SK-N-SH treated with all-trans-retinoic acid at 6 μM for 48 hours (cell line): ENCODE data around the gene FAM83C.

Experiments used
- ATAC-seq: fragments of 200-7000 bp; cut with Tn5 transposase; 3 replicates; pipeline ENCODE4 v1.9.1; 2020; ENCODE audit warnings: mild to moderate bottlenecking, moderate library complexity
- ARNTL ChIP-seq: fragments of 450-650 bp; formaldehyde crosslinking; IDR thresholded peaks from 2 replicates; pipeline ENCODE4 v1.5.0; 2020; ENCODE audit warnings: low read depth, mild to moderate bottlenecking, moderate library complexity, borderline replicate concordance
- CSDC2 ChIP-seq: fragments of 250-450 bp; sonication (Bioruptor Pico); IDR thresholded peaks from 2 replicates; pipeline ENCODE4 v1.5.0; 2020; ENCODE audit warnings: mild to moderate bottlenecking, moderate library complexity
- ESRRG ChIP-seq: fragments of 250-450 bp; sonication (Bioruptor Pico); IDR thresholded peaks from 2 replicates; pipeline ENCODE4 v1.6.1; 2021; ENCODE audit warnings: mild to moderate bottlenecking
- GLIS3 ChIP-seq: fragments of 250-450 bp; sonication (Bioruptor Pico); IDR thresholded peaks from 2 replicates; pipeline ENCODE4 v1.5.0; 2020; ENCODE audit warnings: mild to moderate bottlenecking, moderate library complexity
- ISL1 ChIP-seq: fragments of 250-450 bp; sonication (Bioruptor Pico); IDR thresholded peaks from 2 replicates; pipeline ENCODE4 v2.1.2; 2022; ENCODE audit warnings: mild to moderate bottlenecking, moderate library complexity
- OSR1 ChIP-seq: fragments of 250-450 bp; sonication (Bioruptor Pico); IDR thresholded peaks from 2 replicates; pipeline ENCODE4 v1.8.0; 2022; ENCODE audit warnings: moderate library complexity, mild to moderate bottlenecking, inconsistent platforms
- PPARA ChIP-seq: fragments of 250-450 bp; sonication (Bioruptor Pico); IDR thresholded peaks from 2 replicates; pipeline ENCODE4 v1.5.0; 2020; ENCODE audit warnings: mild to moderate bottlenecking, borderline replicate concordance
- RARB ChIP-seq: fragments of 250-450 bp; sonication (Bioruptor Pico); IDR thresholded peaks from 2 replicates; pipeline ENCODE4 v1.8.0; 2021; ENCODE audit warnings: mild to moderate bottlenecking, moderate library complexity
- SNAI2 ChIP-seq: fragments of 250-450 bp; sonication (Bioruptor Pico); IDR thresholded peaks from 2 replicates; pipeline ENCODE4 v1.5.0; 2020; ENCODE audit warnings: mild to moderate bottlenecking, moderate library complexity
- TCF4 ChIP-seq: fragments of 250-450 bp; sonication (Bioruptor Pico); IDR thresholded peaks from 2 replicates; pipeline ENCODE4 v1.8.0; 2021; ENCODE audit warnings: mild to moderate bottlenecking, moderate library complexity, borderline replicate concordance
- TOX ChIP-seq: fragments of 250-450 bp; sonication (Bioruptor Pico); IDR thresholded peaks from 2 replicates; pipeline ENCODE4 v1.8.0; 2021; ENCODE audit warnings: mild to moderate bottlenecking, moderate library complexity, borderline replicate concordance
- ZFP3 ChIP-seq: fragments of 250-450 bp; sonication (Bioruptor Pico); IDR thresholded peaks from 2 replicates; pipeline ENCODE4 v1.5.0; 2020; ENCODE audit warnings: mild to moderate bottlenecking, moderate library complexity
- ZFP30 ChIP-seq: fragments of 450-650 bp; formaldehyde crosslinking; IDR thresholded peaks from 2 replicates; pipeline ENCODE4 v1.5.0; 2022; ENCODE audit warnings: mild to moderate bottlenecking, moderate library complexity
- ZNF565 ChIP-seq: fragments of 450-650 bp; formaldehyde crosslinking; conservative IDR thresholded peaks from 2 replicates; pipeline ENCODE4 v1.5.0; 2020; ENCODE audit warnings: low read depth, mild to moderate bottlenecking, moderate library complexity
- ZNF70 ChIP-seq: fragments of 450-650 bp; formaldehyde crosslinking; IDR thresholded peaks from 2 replicates; pipeline ENCODE4 v1.5.0; 2020; ENCODE audit warnings: mild to moderate bottlenecking, moderate library complexity
- ZNF8 ChIP-seq: fragments of 450-650 bp; formaldehyde crosslinking; IDR thresholded peaks from 2 replicates; pipeline ENCODE4 v1.5.0; 2020; ENCODE audit warnings: mild to moderate bottlenecking, moderate library complexity
- TF ChIP-seq, protein P1 (sequence below): fragments of 250-450 bp; sonication (Bioruptor Pico); IDR thresholded peaks from 2 replicates; pipeline ENCODE4 v1.8.0; 2020; ENCODE audit warnings: mild to moderate bottlenecking, moderate library complexity, borderline replicate concordance
- TF ChIP-seq, protein P2 (sequence below): fragments of 250-450 bp; sonication (Bioruptor Pico); IDR thresholded peaks from 2 replicates; pipeline ENCODE4 v1.5.1; 2021; ENCODE audit warnings: mild to moderate bottlenecking, moderate library complexity
- TF ChIP-seq, protein P3 (sequence below): fragments of 250-450 bp; sonication (Bioruptor Pico); IDR thresholded peaks from 2 replicates; pipeline ENCODE4 v1.5.0; 2020; ENCODE audit warnings: mild to moderate bottlenecking, moderate library complexity
- TF ChIP-seq, protein P4 (sequence below): fragments of 250-450 bp; sonication (Bioruptor Pico); IDR thresholded peaks from 2 replicates; pipeline ENCODE4 v1.8.0; 2021; ENCODE audit warnings: low read depth, mild to moderate bottlenecking, moderate library complexity, borderline replicate concordance

FAM83C gene

DNA sequence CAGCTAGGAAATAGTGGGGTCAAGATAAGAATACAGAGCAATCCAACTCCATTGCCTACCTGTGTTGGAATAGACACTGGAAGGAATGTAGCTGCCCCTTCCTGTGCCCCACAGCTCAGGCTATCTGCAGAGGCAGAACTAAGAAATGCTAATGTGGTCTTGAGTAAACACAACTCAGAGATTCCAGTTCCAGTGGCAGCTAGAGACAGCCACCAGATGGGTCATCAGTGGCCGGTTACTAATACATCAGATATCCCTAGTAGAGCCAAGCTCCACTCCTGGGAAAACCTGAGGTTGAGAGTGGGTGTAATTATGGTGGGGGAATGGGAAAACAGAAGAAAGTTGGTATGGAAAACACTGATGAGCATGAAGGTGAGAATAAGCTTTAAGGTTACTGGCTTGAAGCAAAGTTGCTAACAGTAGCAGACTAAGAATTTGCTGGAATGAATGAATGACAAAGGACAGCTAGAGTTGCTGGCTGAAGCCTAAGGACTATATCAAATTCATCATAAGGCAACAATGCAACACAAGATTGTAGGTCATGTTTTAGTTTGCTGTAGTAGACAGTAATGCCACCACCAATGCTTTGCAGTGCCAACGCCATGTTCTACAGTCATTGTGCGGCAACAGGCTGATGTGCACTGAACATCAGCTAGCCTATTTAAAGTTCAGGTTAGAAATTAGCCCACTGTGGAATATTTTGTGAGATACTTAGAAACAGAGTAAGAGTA, 28.3 kb upstream of the FAM83C start:
- TF ChIP-seq, protein P1, sequence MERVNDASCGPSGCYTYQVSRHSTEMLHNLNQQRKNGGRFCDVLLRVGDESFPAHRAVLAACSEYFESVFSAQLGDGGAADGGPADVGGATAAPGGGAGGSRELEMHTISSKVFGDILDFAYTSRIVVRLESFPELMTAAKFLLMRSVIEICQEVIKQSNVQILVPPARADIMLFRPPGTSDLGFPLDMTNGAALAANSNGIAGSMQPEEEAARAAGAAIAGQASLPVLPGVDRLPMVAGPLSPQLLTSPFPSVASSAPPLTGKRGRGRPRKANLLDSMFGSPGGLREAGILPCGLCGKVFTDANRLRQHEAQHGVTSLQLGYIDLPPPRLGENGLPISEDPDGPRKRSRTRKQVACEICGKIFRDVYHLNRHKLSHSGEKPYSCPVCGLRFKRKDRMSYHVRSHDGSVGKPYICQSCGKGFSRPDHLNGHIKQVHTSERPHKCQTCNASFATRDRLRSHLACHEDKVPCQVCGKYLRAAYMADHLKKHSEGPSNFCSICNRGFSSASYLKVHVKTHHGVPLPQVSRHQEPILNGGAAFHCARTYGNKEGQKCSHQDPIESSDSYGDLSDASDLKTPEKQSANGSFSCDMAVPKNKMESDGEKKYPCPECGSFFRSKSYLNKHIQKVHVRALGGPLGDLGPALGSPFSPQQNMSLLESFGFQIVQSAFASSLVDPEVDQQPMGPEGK: 0 out of 2 replicates have a peak, but pooled peaks have one; percentile 32
- TF ChIP-seq, protein P2, sequence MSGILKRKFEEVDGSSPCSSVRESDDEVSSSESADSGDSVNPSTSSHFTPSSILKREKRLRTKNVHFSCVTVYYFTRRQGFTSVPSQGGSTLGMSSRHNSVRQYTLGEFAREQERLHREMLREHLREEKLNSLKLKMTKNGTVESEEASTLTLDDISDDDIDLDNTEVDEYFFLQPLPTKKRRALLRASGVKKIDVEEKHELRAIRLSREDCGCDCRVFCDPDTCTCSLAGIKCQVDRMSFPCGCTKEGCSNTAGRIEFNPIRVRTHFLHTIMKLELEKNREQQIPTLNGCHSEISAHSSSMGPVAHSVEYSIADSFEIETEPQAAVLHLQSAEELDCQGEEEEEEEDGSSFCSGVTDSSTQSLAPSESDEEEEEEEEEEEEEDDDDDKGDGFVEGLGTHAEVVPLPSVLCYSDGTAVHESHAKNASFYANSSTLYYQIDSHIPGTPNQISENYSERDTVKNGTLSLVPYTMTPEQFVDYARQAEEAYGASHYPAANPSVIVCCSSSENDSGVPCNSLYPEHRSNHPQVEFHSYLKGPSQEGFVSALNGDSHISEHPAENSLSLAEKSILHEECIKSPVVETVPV: no peak
- ATAC-seq: peak; percentile 50

DNA sequence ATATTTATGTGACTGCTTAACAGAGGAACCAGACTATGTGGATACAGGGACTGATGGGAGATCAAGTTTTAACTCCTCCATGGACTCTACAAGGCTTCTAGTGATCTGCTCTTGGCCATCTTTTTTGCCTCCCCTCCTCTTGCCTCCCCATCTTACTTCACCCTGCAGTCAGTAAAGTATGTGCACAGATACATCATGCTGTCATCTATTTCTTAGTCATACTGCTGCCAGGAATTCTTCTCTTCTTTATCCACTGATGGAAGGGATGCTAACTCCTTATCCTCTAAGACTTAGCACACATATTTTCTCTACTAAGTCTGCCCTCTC, 27.6 kb upstream of the FAM83C start:
- TF ChIP-seq OSR1 (CRISPR knock-in tag) (no peak), SNAI2 (CRISPR knock-in tag) (no peak), ZFP3 (CRISPR knock-in tag) (0 out of 2 replicates have a peak, but pooled peaks have one; percentile 59), TOX (CRISPR knock-in tag) (no peak), ISL1 (no peak), ZNF8 (CRISPR knock-in tag) (no peak), TCF4 (CRISPR knock-in tag) (no peak), CSDC2 (0 out of 2 replicates have a peak, but pooled peaks have one; percentile 11), ESRRG (CRISPR knock-in tag) (no peak), ARNTL (CRISPR knock-in tag) (no peak), GLIS3 (CRISPR knock-in tag) (0 out of 2 replicates have a peak, but pooled peaks have one; percentile 1), RARB (no peak), ZNF70 (CRISPR knock-in tag) (0 out of 2 replicates have a peak, but pooled peaks have one; percentile 9)
- TF ChIP-seq, protein P3, sequence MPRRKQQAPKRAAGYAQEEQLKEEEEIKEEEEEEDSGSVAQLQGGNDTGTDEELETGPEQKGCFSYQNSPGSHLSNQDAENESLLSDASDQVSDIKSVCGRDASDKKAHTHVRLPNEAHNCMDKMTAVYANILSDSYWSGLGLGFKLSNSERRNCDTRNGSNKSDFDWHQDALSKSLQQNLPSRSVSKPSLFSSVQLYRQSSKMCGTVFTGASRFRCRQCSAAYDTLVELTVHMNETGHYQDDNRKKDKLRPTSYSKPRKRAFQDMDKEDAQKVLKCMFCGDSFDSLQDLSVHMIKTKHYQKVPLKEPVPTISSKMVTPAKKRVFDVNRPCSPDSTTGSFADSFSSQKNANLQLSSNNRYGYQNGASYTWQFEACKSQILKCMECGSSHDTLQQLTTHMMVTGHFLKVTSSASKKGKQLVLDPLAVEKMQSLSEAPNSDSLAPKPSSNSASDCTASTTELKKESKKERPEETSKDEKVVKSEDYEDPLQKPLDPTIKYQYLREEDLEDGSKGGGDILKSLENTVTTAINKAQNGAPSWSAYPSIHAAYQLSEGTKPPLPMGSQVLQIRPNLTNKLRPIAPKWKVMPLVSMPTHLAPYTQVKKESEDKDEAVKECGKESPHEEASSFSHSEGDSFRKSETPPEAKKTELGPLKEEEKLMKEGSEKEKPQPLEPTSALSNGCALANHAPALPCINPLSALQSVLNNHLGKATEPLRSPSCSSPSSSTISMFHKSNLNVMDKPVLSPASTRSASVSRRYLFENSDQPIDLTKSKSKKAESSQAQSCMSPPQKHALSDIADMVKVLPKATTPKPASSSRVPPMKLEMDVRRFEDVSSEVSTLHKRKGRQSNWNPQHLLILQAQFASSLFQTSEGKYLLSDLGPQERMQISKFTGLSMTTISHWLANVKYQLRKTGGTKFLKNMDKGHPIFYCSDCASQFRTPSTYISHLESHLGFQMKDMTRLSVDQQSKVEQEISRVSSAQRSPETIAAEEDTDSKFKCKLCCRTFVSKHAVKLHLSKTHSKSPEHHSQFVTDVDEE (CRISPR knock-in tag): no peak
- TF ChIP-seq, protein P1: no peak
- TF ChIP-seq, protein P2: no peak
- ATAC-seq: peak; percentile 80

DNA sequence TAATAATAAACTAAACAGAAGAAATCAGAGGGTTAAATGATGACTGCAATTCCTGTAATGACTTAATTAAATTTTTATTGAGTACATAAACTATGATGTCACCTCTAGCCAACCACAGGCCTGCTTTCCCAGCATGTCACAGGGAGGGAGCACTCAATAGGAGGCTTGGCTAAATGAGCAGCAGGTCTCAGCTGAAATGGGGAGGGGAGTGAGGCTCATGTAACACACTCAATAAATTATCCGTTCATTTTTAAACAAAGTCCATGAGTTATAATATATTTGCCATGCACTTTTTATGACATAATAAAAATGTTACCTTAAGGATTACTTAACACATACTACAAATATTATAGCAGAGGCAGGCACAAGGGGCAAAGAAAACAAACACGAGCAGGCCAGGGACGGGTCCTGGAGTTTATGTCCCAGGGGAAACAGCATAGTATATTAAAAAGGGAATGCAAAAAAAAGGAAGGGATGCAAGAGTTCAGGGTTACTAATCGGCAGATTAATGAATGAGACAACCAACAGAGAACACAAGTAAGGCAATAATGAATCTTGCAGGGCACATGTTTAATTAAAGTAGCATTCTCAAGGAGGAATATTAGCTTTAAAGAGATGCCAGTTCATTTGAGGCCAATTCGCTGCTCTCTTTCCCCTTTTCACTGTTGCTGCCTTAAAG, 27.1 kb upstream of the FAM83C start:
- no peak for ATAC-seq
- no peak for TF ChIP-seq RARB
- no peak for TF ChIP-seq PPARA (CRISPR knock-in tag)
- TF ChIP-seq, protein P4, sequence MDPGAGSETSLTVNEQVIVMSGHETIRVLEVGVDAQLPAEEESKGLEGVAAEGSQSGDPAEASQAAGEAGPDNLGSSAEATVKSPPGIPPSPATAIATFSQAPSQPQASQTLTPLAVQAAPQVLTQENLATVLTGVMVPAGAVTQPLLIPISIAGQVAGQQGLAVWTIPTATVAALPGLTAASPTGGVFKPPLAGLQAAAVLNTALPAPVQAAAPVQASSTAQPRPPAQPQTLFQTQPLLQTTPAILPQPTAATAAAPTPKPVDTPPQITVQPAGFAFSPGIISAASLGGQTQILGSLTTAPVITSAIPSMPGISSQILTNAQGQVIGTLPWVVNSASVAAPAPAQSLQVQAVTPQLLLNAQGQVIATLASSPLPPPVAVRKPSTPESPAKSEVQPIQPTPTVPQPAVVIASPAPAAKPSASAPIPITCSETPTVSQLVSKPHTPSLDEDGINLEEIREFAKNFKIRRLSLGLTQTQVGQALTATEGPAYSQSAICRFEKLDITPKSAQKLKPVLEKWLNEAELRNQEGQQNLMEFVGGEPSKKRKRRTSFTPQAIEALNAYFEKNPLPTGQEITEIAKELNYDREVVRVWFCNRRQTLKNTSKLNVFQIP: no peak
- TF ChIP-seq, protein P2: no peak
- TF ChIP-seq, protein P3 (CRISPR knock-in tag): no peak
- TF ChIP-seq ZFP30: no peak
- TF ChIP-seq ARNTL (CRISPR knock-in tag): no peak
- no peak for TF ChIP-seq TCF4 (CRISPR knock-in tag)
- no peak for TF ChIP-seq ZNF565 (CRISPR knock-in tag)
- TF ChIP-seq OSR1 (CRISPR knock-in tag): no peak
